ENCODE results near the gene FHIT. TPM values are rescaled to one million over a fixed set of nuclear protein-coding genes. Genes with fewer than 3 reads are reported as not detected.

The FHIT gene
- total and polyA plus RNA-seq, 11 donors: 4.2 to 26.8 (median 16.5) TPM

DNA sequence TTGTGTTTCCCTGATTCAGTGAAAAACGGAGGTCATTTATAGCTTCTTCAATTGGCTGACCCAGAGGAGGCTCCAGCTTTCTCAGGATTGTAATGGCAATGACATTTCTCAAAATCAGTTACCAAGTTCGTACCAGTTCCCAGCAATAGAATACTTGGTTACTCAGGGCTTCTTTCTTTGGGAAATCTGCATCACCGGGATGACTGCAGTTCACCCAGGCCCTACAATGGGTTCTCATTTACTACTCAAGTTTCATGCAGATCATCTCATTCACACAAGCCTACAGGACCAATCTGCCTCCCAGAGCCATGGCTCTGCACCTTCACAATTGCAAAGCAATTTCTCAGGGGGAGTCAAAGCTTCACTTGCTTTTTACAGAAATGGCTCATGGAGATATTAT is 109.6 kb downstream of the FHIT start:
- H3K27ac ChIP-seq: no peak overlapping the region
- no peak overlapping the region for H3K4me3 ChIP-seq
- no peak for TF ChIP-seq POLR2A (IDR thresholded peaks at IDR 0.05)
- TF ChIP-seq, protein P1, sequence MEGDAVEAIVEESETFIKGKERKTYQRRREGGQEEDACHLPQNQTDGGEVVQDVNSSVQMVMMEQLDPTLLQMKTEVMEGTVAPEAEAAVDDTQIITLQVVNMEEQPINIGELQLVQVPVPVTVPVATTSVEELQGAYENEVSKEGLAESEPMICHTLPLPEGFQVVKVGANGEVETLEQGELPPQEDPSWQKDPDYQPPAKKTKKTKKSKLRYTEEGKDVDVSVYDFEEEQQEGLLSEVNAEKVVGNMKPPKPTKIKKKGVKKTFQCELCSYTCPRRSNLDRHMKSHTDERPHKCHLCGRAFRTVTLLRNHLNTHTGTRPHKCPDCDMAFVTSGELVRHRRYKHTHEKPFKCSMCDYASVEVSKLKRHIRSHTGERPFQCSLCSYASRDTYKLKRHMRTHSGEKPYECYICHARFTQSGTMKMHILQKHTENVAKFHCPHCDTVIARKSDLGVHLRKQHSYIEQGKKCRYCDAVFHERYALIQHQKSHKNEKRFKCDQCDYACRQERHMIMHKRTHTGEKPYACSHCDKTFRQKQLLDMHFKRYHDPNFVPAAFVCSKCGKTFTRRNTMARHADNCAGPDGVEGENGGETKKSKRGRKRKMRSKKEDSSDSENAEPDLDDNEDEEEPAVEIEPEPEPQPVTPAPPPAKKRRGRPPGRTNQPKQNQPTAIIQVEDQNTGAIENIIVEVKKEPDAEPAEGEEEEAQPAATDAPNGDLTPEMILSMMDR (IDR thresholded peaks at IDR 0.05): no peak
- intact Hi-C loops (cut with DNase I): no loop called here
- H3K27me3 ChIP-seq: no peaks in the 10 kb centered on the region
- DNase-seq (no peak), ATAC-seq (no peak)
- H3K9me3 ChIP-seq: peaks cover 0 to 4% (median 0%) of the 10 kb centered on the region in 12 donors
- no peaks in the 10 kb centered on the region for H3K36me3 ChIP-seq
- no peaks in the 10 kb centered on the region for H3K4me1 ChIP-seq
- WGBS, 4 donors: 55 to 63% (median 58%) methylated on average over 3 of the region's 3 CpGs

DNA sequence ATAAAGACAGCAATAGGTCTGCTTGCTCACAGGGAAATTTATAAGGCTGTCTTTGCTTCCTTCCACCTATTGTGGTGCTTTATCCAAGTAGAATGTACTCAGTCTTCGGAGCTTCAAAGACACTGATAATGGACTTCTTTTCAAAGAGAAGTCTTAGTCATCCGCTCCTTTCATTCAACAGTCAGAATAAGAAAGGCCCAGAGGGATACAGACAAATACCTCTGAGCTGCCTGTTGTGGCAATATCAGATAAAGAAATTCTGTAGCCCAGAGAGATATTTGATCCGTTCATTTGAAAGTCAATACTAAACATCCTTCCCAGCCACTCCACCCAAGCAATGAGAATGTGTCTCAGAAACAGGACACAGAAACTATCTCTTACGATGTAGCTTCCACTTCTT is 110.0 kb downstream of the FHIT start:
- Histone ChIP-seq H3K27ac (no peak overlapping the region), H3K36me3 (no peaks in the 10 kb centered on the region), H3K27me3 (no peaks in the 10 kb centered on the region), H3K4me1 (no peaks in the 10 kb centered on the region), H3K4me3 (no peak overlapping the region), H3K9me3 (peaks cover 0 to 4% (median 0%) of the 10 kb centered on the region in 12 donors)
- intact Hi-C loops (cut with DNase I): no loop called here
- TF ChIP-seq, protein P1 (IDR thresholded peaks at IDR 0.05): no peak
- TF ChIP-seq POLR2A (IDR thresholded peaks at IDR 0.05): no peak
- ATAC-seq: no peak
- DNase-seq: no peak
- WGBS, 4 donors: 60 to 72% (median 65%) methylated on average over 4 of the region's 4 CpGs

DNA sequence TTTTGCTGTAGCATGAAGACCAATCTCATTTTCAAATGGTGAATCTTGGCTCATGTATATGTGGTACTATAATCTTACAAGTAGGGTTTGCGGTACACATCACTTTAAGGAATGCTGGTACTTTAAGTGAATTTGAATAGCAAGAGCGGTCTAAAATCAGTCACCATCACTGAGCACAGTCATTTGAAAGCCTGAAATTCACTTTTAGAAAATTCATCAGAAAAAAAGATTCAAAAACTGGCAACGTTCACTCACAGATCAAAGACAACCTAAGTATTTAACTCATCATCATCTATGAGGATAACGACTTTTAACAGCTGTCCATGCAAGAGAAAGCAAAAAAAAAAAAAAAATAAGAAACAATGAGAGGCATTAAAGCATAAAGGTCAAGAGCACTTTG is 111.6 kb downstream of the FHIT start:
- no peak overlapping the region for H3K4me3 ChIP-seq
- 89 to 98% (median 92%) methylated on average over 4 of the region's 4 CpGs for WGBS, 4 donors
- H3K27ac ChIP-seq: no peak overlapping the region
- TF ChIP-seq, protein P1 (IDR thresholded peaks at IDR 0.05): no peak
- no peak for TF ChIP-seq POLR2A (IDR thresholded peaks at IDR 0.05)
- H3K27me3 ChIP-seq: no peaks in the 10 kb centered on the region
- DNase-seq: no peak
- no peaks in the 10 kb centered on the region for H3K4me1 ChIP-seq
- no peaks in the 10 kb centered on the region for H3K36me3 ChIP-seq
- H3K9me3 ChIP-seq: peaks cover 0 to 4% (median 0%) of the 10 kb centered on the region in 12 donors
- ATAC-seq: no peak
- intact Hi-C loops (cut with DNase I): no loop called here

DNA sequence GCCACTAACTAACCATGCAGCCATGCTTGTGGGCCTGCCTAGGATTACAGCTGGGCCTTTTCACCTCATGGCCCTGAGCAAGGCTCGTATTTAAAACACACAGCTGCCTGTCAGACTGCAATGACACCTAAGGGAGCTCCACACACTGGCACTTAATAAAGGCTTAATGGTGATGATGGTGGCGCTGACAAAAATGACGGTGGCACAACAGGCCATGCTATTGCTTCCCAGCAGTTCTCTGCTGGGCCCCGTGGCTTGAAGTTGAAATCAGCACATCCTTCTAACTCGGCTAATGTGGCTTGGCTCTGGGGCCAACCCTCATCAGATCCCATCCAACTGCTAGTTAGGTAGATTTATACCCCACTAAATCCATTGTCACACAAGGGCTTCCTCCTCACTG is 112.9 kb downstream of the FHIT start:
- WGBS, 4 donors: 88 to 100% (median 91%) methylated on average over 4 to 5 of the region's 5 CpGs
- ATAC-seq (no peak), DNase-seq (no peak)
- Histone ChIP-seq H3K4me3 (no peak overlapping the region), H3K27ac (no peak overlapping the region), H3K36me3 (no peaks in the 10 kb centered on the region), H3K9me3 (no peaks in the 10 kb centered on the region), H3K27me3 (no peaks in the 10 kb centered on the region), H3K4me1 (no peaks in the 10 kb centered on the region)
- no peak for TF ChIP-seq POLR2A (IDR thresholded peaks at IDR 0.05)
- TF ChIP-seq, protein P1 (IDR thresholded peaks at IDR 0.05): no peak
- intact Hi-C loops (cut with DNase I): no loop called here
